Transverse colon (tissue), 4 donors: Measurements from ENCODE around the gene ZNF77.

Experiments
- EP300 ChIP-seq: sonication (generic); formaldehyde crosslinking; IDR thresholded peaks from one replicate; pipeline ENCODE4 v1.6.1; 2017; ENCODE audit warnings: antibody characterized with exemption, low read depth
- POLR2A ChIP-seq: fragments of 450-650 bp; IDR thresholded peaks from one replicate; pipeline ENCODE4 v1.6.1; 2016; ENCODE audit warnings: antibody characterized with exemption, mild to moderate bottlenecking, moderate library complexity
- POLR2AphosphoS5 ChIP-seq, 3 donors: sonication (generic); formaldehyde crosslinking; IDR thresholded peaks; one replicate each; pipeline ENCODE4 v1.6.1; 2016; ENCODE audit warnings: antibody characterized with exemption in 3 of 3
- TF ChIP-seq, protein P1 (sequence below), 5 experiments: fragments of 200-600 bp in 3 of 5; fragments of 450-650 bp in 2 of 5; sonication (generic) in 3 of 5; IDR thresholded peaks; 1 replicate in 2 of 5; 2 replicates in 3 of 5; pipeline ENCODE4 v1.5.1; 2016 to 2017; ENCODE audit warnings: antibody characterized with exemption in 5 of 5, inconsistent platforms in 3 of 5, mild to moderate bottlenecking in 2 of 5, moderate library complexity in 1 of 5

DNA sequence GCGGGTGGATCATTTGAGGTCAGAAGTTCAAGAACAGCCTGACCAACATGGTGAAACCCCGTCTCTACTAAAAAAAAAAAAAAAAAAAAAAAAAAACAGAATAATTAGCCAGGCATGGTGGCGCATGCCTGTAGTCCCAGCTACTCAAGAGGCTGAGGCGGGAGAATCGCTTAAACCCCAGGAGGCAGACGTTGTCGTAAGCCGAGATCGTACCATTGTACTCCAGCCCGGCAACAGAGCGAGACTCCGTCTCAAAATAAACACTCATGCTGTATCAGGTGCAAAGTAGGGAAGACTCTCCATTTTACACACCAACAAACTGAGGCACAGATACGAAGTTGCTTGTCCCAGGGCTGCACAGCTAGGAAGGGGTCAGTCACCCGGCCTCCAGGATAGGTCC is 48.2 kb upstream of the ZNF77 start:
- TF ChIP-seq, protein P1, sequence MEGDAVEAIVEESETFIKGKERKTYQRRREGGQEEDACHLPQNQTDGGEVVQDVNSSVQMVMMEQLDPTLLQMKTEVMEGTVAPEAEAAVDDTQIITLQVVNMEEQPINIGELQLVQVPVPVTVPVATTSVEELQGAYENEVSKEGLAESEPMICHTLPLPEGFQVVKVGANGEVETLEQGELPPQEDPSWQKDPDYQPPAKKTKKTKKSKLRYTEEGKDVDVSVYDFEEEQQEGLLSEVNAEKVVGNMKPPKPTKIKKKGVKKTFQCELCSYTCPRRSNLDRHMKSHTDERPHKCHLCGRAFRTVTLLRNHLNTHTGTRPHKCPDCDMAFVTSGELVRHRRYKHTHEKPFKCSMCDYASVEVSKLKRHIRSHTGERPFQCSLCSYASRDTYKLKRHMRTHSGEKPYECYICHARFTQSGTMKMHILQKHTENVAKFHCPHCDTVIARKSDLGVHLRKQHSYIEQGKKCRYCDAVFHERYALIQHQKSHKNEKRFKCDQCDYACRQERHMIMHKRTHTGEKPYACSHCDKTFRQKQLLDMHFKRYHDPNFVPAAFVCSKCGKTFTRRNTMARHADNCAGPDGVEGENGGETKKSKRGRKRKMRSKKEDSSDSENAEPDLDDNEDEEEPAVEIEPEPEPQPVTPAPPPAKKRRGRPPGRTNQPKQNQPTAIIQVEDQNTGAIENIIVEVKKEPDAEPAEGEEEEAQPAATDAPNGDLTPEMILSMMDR (IDR thresholded peaks at IDR 0.05), result no peak
- no peak for TF ChIP-seq POLR2A
- no peak for TF ChIP-seq EP300
- no peak for TF ChIP-seq POLR2AphosphoS5 (IDR thresholded peaks at IDR 0.05)
